OCI-M2 (cell line): ENCODE measurements around the gene SLC2A4.
A peak's percentile ranks its signal among the peaks of the same experiment; 100 is the strongest.
"Not testable (repeated sequence)": the region's sequence is repeated elsewhere in the genome, so short reads cannot be mapped to it uniquely, and the experiment has no call there.

Experiments
- DNase-seq: peaks from one replicate; lab custom pipeline; 2025; ENCODE audit not compliant: unreplicated experiment; lab: John Stamatoyannopoulos, UW

The SLC2A4 gene

DNA sequence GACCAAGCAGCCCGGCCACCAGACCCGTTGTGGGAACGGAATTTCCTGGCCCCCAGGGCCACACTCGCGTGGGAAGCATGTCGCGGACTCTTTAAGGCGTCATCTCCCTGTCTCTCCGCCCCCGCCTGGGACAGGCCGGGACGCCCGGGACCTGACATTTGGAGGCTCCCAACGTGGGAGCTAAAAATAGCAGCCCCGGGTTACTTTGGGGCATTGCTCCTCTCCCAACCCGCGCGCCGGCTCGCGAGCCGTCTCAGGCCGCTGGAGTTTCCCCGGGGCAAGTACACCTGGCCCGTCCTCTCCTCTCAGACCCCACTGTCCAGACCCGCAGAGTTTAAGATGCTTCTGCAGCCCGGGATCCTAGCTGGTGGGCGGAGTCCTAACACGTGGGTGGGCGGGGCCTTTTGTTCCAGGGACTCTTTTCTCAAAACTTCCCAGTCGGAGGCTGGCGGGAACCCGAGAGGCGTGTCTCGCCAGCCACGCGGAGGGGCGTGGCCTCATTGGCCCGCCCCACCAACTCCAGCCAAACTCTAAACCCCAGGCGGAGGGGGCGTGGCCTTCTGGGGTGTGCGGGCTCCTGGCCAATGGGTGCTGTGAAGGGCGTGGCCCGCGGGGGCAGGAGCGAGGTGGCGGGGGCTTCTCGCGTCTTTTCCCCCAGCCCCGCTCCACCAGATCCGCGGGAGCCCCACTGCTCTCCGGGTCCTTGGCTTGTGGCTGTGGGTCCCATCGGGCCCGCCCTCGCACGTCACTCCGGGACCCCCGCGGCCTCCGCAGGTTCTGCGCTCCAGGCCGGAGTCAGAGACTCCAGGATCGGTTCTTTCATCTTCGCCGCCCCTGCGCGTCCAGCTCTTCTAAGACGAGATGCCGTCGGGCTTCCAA lies at the start of gene SLC2A4:
Gene SLC2A4, plus strand, starts transcription at position 645 of the 879 bp plus-strand sequence. Its CDS starts 217 bp downstream, at position 862.
- DNase-seq = peak; percentile 60

GRCh38 chr17:7232114-7232513 lies 49.4 kb upstream of the SLC2A4 start:
- no peak for DNase-seq

- no peak for DNase-seq
Measured at GRCh38 chr17:7233701-7234082, 47.8 kb upstream of the SLC2A4 start.

DNA sequence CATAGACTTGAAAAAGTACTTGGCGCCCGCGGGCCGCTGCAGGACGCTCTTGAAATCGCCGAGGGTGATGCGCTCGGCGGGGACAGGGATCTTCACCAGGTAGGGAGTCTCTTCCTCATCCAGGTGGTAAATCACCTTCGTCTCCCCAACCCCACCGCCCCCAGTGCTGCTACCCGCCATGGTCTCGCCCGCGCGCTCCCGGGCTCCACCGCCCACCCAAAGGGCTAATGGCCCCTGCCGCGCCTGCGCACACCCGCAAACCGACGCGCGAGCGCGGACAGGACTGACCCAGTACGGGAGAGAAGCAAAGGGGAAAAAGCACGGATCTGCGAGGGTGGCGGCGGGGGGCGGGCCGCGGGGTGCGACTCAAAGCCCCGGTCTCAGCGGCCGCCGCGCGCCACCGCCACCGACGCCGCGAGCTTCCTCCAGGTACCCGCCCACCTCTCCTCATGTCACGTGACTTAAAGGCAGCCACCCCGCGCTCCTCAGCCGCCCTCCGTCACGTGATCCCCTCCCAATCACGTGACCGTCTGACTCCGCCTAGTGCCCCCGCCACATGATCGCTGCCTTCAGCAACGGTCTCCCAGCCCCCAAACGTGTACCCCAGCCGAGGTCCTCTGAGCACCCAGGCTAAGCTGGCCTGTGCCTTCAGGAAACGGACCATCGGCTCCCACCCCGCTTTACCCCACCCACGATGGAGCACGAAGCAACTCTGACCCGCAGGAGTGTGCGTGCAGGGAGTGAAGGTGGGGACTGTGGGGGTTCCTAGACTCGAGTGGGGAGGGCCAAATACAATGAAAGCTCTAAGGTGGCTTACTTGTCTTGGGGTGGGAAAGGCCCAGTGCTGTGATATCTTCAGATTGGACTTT lies 47.2 kb upstream of the SLC2A4 start, which contains the start of gene DVL2:
Gene DVL2, minus strand, starts transcription at position 435 of the 869 bp plus-strand sequence. Its CDS starts 255 bp downstream, at position 180.
- DNase-seq = no peak

DNA sequence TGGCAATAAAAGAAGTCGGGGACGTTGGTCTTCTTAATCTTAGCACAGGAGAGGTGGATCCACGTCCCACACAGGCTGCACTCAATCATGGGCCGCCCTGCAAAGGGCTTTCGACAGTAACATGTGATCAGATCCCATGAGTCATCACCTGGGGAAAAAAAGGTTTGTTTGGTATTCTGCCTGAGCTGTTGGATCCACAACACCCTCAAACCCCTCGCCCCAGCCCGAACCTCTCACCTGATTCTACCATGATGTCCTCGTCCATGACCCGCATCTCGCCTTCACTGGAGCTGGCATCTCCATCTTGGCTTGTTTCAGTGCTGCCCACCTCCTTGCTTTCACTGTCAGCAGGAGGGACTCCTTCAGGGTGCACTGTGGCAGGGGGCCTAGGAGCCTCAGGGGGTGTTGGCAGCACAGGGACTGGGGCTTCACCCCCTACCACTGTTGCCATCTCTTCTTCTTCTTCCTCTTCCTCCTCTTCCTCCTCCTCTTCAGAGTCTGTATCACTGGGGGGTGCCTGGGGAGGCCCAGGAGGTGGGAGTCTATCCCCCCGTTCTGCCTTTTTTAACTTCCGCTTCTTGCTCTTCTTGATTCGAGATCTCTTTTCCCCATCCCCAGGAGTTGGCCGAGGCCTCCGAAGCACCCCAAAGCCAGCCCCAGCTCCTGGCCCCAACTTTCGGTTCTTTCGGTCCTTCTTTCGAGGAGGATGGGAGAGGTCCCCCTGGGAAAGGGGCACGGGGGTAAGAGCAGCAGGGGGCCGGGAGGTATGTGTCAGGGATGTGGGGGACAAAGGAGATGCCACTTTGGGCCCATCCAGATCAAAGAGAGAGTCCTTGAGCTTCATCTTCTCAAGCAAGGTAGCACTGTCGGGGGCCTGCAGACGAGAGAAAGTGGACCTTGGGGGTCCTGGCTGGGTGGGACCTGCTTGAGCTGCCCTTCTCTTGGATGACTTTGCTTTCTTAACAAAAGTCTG lies 45.5 kb upstream of the SLC2A4 start:
- DNase-seq = no peak

DNA sequence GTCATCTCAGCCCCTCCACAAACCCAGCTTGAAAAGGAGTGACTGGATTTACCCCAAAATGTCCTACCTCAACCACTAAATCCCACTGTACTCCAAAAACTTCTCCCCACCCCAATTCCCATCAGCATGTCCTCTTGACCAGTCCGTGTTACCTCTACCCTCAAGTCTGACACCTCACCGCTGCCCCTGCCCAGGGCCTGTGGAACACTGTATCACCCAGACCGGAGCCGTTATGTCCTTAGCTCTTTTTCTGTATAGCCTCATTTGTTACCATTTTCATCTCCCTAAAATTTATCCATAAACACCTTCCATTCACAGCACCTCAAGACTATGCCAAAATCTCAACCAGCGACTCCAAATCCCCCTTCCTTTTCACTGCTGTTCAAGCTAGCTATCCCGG lies 44.7 kb upstream of the SLC2A4 start:
- no peak for DNase-seq

GRCh38 chr17:7237266-7237760 lies 44.2 kb upstream of the SLC2A4 start:
- DNase-seq = no peak

- DNase-seq = no peak
Measured at GRCh38 chr17:7237761-7238419, 43.6 kb upstream of the SLC2A4 start.

DNA sequence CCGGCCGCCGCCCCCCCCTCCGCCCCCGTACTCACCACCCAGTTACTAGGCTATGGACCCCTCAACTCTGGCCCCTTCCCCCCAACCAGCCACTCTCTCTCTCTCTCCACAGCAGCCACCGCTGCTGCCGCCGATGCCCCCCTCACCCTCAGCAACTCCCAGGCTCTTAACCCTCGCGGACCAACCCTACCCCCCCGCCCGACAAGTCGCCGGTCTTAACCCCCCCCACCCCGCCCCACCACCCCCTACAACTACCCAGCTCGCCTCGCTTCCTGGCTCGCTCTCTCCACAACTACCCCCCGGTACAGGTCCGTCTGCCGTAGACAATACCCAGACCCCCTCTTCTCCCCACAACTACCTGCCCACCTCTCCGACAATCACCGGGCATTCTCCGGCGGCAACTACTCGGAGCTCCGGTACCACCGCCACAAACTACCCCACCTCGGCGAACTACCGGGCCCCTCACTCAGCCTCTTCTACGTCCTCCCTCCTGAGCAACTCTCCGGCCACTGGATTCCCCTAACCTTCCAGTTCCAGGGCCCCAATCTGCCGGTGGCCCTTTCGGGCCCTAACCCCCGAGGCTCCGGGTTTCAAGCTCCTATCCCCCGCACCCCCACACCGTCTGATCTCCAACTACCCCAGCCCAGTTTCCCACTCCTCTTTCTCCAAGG lies 43.0 kb upstream of the SLC2A4 start:
- DNase-seq = no peak

GRCh38 chr17:7239091-7240027 lies 42.2 kb upstream of the SLC2A4 start, which contains the start of gene PHF23:
Gene PHF23 (minus strand): TSS chr17:7239457. CDS start chr17:7239279, 178 bp downstream.
- DNase-seq = peak; percentile 86

DNA sequence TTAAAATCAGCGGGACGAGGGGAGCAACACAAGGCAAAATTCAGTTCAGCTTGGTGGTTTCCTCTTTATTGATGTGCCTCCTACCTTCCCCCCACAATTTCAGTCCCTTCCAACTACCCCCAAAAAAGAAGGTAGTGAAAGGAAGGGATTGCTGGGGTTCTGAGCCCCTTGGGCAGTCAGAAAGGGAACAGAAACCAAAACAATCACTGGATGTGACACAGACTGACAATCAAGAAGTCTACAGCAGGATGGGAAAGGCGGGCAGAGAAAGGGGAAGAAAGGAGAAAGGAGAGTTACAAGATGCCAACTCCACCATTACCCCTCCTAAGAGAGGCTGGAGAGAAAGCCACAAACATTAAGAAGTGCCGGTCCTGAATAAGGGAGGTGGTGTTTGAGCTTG lies 41.1 kb upstream of the SLC2A4 start:
- no peak for DNase-seq

DNA sequence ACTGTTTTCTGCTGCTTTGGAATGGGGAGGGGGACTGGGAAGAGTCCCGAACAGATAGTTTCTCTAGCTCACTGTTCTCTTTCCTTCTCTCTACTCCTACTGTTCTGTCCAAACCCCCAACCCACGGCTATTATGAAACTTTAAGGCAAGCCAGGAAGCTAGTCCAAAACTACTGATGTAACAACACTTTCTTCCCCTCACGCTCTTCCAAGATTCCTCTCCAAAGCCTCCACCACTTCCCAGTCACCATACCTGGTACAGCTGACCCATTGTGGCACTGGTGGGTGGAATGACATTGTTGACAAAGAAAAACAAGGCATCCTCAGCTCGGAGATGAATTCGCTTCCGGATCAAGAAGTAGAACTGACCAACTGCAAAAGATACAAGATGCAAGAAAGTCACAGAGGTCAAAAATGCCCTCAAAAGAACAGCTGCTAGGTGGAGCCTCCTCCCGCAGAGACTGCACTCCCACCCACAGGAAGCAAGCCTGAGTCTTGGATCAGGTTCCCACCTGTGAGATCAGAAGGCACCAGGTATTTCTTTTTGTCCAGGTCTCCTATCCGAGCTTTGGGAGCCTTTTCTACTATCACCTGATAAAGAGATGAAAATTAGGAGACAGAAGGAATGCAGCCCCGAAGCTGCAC lies 40.3 kb upstream of the SLC2A4 start:
- DNase-seq = no peak

DNA sequence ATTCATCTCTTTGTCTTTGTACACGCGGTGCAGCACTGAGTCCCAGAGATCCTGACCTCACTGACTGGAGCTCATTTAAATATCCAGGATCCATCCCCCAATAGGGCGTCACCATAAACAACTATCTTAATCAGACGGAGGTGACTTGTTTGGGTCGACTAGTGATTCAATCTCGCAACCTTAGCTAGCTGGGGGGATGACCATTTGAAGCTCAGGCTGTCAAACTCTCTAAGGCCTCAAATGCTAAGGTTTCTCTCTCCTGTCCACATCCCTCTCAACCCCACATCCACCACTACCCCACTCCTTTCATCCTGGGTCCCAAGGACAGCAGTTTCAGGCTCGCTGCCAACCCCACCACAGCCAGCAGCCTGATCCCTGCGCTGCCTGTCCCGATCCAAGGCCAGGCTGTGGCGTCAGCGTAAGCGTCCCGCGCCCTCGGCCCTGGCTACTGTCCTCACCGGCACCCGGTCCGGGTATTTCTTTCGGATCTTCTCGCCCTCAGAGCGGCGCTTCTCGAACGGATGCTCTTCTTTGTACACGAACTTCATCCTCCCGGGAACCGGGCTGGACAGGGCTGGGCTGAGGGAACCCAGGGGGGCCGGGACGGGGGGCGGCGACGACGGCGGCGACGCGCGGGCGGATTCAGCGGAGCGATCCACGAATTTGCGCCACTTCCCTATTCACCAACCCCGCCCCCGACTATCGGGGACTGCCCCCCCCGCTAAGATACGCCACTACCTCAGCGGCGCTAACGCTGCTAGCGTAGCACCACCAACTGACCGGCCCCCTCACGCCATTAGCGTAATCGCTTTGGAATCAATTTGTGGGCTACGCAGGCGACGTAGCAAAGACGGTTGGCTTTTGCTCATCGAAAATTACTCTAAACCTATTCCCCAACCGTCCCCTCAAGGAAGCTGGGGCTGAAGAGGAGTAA lies 39.5 kb upstream of the SLC2A4 start, which contains the start of gene GABARAP:
Gene GABARAP, minus strand, starts transcription at position 667 of the 934 bp plus-strand sequence. Its CDS starts 119 bp downstream, at position 548.
- DNase-seq = peak; percentile 80

DNA sequence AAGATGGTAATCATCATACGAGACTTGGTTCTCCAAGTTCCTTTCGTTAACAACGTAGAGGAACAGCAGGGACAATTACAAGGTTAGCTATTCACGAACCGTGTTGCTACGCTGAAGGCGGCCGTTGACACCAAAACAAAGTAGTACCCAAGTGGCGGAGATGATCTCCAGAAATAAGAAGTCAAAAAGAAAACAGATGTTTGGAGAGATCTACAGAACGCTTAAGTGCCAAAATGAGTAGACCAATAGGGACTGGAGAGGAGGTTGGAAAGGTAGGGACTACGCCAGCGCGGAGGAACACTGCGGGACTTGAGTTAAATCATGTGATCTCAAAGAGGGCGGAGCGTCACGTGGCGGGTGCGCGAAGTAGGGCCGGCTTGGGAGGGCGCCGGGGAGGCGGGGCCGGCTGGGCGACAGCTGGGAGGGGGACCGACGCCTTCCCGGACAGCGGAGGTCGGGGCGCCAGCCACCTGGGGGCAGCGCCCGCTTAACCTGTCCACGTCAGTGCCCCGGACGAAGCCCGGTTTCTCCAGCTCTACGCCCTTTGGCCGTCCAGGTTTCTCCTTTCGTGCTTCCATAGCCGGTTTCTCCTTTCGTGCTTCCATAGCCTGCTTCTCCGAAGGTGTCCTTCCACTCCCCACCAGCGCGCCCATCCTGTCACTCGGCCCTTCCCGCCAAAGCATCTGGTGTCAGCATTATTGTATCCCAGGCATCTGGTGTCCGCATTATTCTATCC lies 38.6 kb upstream of the SLC2A4 start:
- peak; percentile 80 for DNase-seq

GRCh38 chr17:7243453-7243729 lies 38.1 kb upstream of the SLC2A4 start:
- DNase-seq = no peak

DNA sequence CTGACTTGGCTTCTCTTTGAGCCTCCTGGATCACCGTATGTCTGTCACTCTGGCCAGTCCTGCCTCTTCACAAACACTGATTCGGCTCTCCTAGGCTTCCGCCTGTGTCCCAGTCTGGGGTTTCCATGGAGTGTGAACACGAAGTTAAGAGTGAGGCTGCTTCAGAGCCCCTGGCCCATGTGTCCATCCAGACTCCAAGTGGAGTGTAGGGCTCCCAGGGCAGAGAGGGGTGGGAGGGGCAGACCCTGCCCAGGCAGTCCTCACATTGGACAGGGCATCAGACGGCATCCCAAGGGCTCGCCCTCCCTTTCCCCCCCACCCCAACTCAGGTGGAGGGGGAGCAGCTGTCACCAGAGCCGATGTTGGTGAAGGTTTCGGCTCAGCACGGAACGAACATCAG lies 37.7 kb upstream of the SLC2A4 start:
- DNase-seq = not testable (repeated sequence)
